Small intestine (tissue), 7 donors: ENCODE data around the gene CAMKMT. TPM values are rescaled to one million over a fixed set of nuclear protein-coding genes. Genes with fewer than 3 reads are reported as not detected.

ENCODE experiments used
- DNase-seq, 2 donors: peaks; one replicate each; pipeline versions ENCODE4 v3.0.0 to v3.0.0-alpha.2; 2013
- FAIRE-seq: peaks from 2 replicates; lab custom pipeline; 2012; peaks lifted over from hg19 to GRCh38; lab: Jason Lieb, UNC
- H3K27ac ChIP-seq, 3 donors: one replicate each; pipeline ENCODE4 v1.5.1; 2013; ENCODE audit warnings: low read length in 2 of 3, mild to moderate bottlenecking in 2 of 3, control low read depth in 1 of 3, inconsistent platforms in 1 of 3, low read depth in 1 of 3, moderate library complexity in 1 of 3
- H3K27me3 ChIP-seq, 3 donors: one replicate each; pipeline ENCODE4 v1.6.1; 2013; ENCODE audit warnings: low read length in 3 of 3, inconsistent platforms in 1 of 3; ENCODE audit not compliant: control insufficient read depth in 3 of 3, insufficient read depth in 3 of 3
- H3K36me3 ChIP-seq, 3 donors: one replicate each; pipeline ENCODE4 v1.6.1; 2013; ENCODE audit warnings: low read length in 3 of 3, inconsistent platforms in 1 of 3, low read depth in 1 of 3, mild to moderate bottlenecking in 1 of 3, moderate library complexity in 1 of 3; ENCODE audit not compliant: control insufficient read depth in 3 of 3, insufficient read depth in 2 of 3
- H3K4me1 ChIP-seq, 3 donors: one replicate each; pipeline ENCODE4 v1.6.1; 2013; ENCODE audit warnings: low read length in 2 of 3, inconsistent platforms in 1 of 3, low read depth in 1 of 3, mild to moderate bottlenecking in 1 of 3, moderate library complexity in 1 of 3; ENCODE audit not compliant: control insufficient read depth in 3 of 3, insufficient read depth in 2 of 3
- H3K4me3 ChIP-seq, 3 donors: one replicate each; pipeline ENCODE4 v1.5.1; 2013; ENCODE audit warnings: low read length in 3 of 3, control low read depth in 1 of 3, inconsistent platforms in 1 of 3, low read depth in 1 of 3, mild to moderate bottlenecking in 1 of 3, moderate library complexity in 1 of 3
- H3K9me3 ChIP-seq, 2 donors: one replicate each; pipeline ENCODE4 v1.6.1; 2013; ENCODE audit warnings: low read depth in 1 of 2, low read length in 1 of 2; ENCODE audit not compliant: control insufficient read depth in 2 of 2, insufficient read depth in 1 of 2
- WGBS, 3 donors: extraction: QIAGEN DNeasy Blood & Tissue Kit; methylation state at CpG; one replicate each; pipeline ENCODE4 v1.1.7; 2013; 5-methylcytosine and 5-hydroxymethylcytosine counted together
- polyA plus RNA-seq, 4 donors: library from polyadenylated mRNA; stranded (reverse) in 3 of 4; unstranded in 1 of 4; fragments of 200-250 nt in 3 of 4; fragments of 120-200 nt in 1 of 4; gene quantifications; one replicate each; pipeline versions ENCODE4 v1.2.1 to v1.2.3, GENCODE V29; 2013
- donor health status: healthy with polysubstance abuse.
- donor health status: control.
- donor health status: control.
- donor health status: Bipolar disorder and iron deficiency.
- donor health status: healthy.

Gene CAMKMT
- polyA plus RNA-seq, 4 donors: 3.5 to 9.6 (median 6.9) TPM

DNA sequence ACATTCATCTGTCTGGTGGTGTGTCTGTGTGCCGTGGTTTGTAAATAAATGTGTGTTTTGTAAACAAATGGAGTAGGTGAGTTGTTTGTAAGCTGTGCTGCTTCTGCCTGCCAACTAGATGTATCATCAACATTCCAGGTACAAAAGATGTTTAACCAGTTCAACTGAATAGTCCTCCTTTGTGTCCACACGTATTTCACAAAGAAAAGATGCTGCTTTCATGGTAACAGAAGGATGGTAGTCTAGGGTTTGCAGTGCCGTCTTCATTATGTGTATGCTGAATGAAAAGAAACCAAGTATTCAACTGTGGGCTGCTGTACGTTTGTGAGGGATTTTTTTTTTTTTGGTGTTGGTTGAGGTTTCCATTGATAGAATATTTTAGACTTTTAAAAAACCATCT is 72.1 kb downstream of the CAMKMT start:
- Histone ChIP-seq H3K27ac (no peak overlapping the region), H3K4me3 (no peak overlapping the region), H3K27me3 (no peaks in the 10 kb centered on the region), H3K4me1 (no peaks in the 10 kb centered on the region), H3K9me3 (no peaks in the 10 kb centered on the region), H3K36me3 (no peaks in the 10 kb centered on the region)
- WGBS, 3 donors: 70 to 80% (median 78%) methylated on average over 4 of the region's 4 CpGs
- no peak for FAIRE-seq
- DNase-seq: no peak

GRCh38 chr2:44441200-44441599 is 79.5 kb downstream of the CAMKMT start:
- 91 to 95% (median 93%) methylated on average over 4 of the region's 4 CpGs for WGBS, 3 donors
- Histone ChIP-seq H3K4me3 (no peak overlapping the region), H3K4me1 (no peaks in the 10 kb centered on the region), H3K27me3 (no peaks in the 10 kb centered on the region), H3K36me3 (no peaks in the 10 kb centered on the region), H3K9me3 (peaks cover 0 to 8% of the 10 kb centered on the region in 2 donors), H3K27ac (no peak overlapping the region)
- FAIRE-seq (no peak), DNase-seq (no peak)

DNA sequence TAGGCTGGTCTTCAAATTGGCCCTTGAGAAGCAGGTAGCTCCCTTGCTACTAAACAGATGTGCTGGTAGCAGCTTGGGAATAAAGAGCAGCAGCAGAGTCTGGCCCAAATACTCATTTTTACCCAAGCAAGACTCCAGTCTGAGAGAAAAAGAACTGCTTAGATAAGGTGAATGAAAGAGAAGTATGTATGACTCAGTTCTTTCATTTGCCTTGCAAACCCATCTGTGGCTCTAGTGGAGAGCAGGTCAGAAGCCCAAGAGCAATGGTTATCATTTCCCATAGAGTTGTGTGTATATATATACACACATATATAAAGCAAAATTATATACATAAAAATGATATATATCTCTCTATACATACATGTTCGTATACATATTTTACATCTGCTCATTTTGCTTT is 80.3 kb downstream of the CAMKMT start:
- Histone ChIP-seq H3K9me3 (peaks cover 0 to 8% of the 10 kb centered on the region in 2 donors), H3K4me1 (no peaks in the 10 kb centered on the region), H3K36me3 (no peaks in the 10 kb centered on the region), H3K27ac (no peak overlapping the region), H3K4me3 (no peak overlapping the region), H3K27me3 (no peaks in the 10 kb centered on the region)
- DNase-seq (no peak), FAIRE-seq (no peak)
- WGBS, 3 donors: 92 to 100% (median 94%) methylated on average over 1 of the region's 1 CpG

GRCh38 chr2:44443517-44443916 is 81.8 kb downstream of the CAMKMT start:
- FAIRE-seq (no peak), DNase-seq (no peak)
- peaks cover 0 to 8% of the 10 kb centered on the region in 2 donors for H3K9me3 ChIP-seq
- no peak overlapping the region for H3K27ac ChIP-seq
- no peak overlapping the region for H3K4me3 ChIP-seq
- WGBS, 3 donors: 97 to 98% (median 97%) methylated on average over 2 of the region's 2 CpGs
- H3K27me3 ChIP-seq: no peaks in the 10 kb centered on the region
- H3K36me3 ChIP-seq: no peaks in the 10 kb centered on the region
- no peaks in the 10 kb centered on the region for H3K4me1 ChIP-seq

GRCh38 chr2:44444881-44445280 is 83.1 kb downstream of the CAMKMT start:
- Histone ChIP-seq H3K36me3 (no peaks in the 10 kb centered on the region), H3K27me3 (no peaks in the 10 kb centered on the region), H3K4me3 (no peak overlapping the region), H3K4me1 (no peaks in the 10 kb centered on the region), H3K27ac (no peak overlapping the region), H3K9me3 (peaks cover 0 to 8% of the 10 kb centered on the region in 2 donors)
- WGBS, 3 donors: 97 to 100% (median 100%) methylated on average over 2 of the region's 2 CpGs
- DNase-seq (no peak), FAIRE-seq (no peak)

DNA sequence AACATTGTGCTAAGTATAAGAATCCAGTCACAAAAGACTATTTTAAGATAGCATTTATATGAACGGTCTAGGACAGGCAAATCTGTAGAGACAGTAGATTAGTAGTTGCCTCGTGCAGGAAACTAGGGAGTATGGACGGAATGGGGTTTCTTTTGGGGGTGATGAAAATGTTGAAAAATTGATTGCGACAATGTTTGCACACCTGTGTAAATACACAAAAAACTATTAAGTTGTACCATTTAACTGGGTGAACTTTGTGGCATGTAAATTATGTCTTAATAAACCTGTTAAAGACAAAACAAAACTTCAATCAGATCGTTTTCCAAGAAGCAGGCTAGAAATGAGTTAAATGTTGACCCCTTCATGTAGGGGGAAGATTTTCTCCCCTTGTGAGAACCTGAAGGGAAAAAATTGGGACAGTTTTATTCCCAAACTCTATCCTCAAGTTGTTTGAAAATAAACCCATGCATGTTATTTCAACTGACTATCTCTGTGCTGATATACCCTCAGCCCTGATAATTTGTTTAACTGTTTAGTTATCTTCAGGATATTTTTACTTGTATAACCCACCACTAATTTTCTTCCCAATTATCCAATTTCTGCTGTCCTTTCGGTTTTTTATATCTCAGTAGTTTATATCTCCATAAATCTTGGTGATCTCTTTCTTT is 87.2 kb downstream of the CAMKMT start:
- Histone ChIP-seq H3K27ac (no peak overlapping the region), H3K27me3 (no peaks in the 10 kb centered on the region), H3K9me3 (peaks cover 0 to 8% of the 10 kb centered on the region in 2 donors), H3K36me3 (no peaks in the 10 kb centered on the region), H3K4me1 (no peaks in the 10 kb centered on the region), H3K4me3 (no peak overlapping the region)
- DNase-seq: no peak
- FAIRE-seq: no peak
- 38 to 67% (median 55%) methylated on average over 6 of the region's 6 CpGs for WGBS, 3 donors

GRCh38 chr2:44450082-44450481 is 88.3 kb downstream of the CAMKMT start:
- no peak overlapping the region for H3K4me3 ChIP-seq
- no peaks in the 10 kb centered on the region for H3K27me3 ChIP-seq
- H3K4me1 ChIP-seq: no peaks in the 10 kb centered on the region
- no peak overlapping the region for H3K27ac ChIP-seq
- WGBS, 3 donors: 94 to 98% (median 98%) methylated on average over 3 of the region's 3 CpGs
- H3K36me3 ChIP-seq: no peaks in the 10 kb centered on the region
- peaks cover 0 to 2% of the 10 kb centered on the region in 2 donors for H3K9me3 ChIP-seq
- FAIRE-seq: no peak
- no peak for DNase-seq

DNA sequence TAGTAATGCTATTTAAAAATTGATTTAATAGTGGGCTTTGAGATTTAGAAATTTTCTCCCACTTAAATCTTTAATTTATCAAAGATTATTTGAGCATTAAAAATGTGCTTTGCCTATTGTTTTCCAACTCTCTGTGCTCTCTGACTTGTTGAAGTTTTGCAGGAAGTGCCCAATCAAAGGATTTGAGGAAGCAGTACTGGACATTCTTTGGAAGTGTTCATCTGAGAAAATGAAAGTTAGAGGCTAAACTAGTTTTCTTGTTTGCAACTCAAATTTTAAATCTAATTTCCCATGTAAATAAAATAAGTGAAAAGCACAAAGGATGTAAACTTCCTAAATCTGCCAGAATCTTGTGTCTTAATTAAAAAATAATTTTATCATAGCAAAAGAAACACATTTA is 89.1 kb downstream of the CAMKMT start:
- Histone ChIP-seq H3K4me1 (no peaks in the 10 kb centered on the region), H3K9me3 (no peaks in the 10 kb centered on the region), H3K27ac (no peak overlapping the region), H3K4me3 (no peak overlapping the region), H3K27me3 (no peaks in the 10 kb centered on the region), H3K36me3 (no peaks in the 10 kb centered on the region)
- FAIRE-seq (no peak), DNase-seq (no peak)

DNA sequence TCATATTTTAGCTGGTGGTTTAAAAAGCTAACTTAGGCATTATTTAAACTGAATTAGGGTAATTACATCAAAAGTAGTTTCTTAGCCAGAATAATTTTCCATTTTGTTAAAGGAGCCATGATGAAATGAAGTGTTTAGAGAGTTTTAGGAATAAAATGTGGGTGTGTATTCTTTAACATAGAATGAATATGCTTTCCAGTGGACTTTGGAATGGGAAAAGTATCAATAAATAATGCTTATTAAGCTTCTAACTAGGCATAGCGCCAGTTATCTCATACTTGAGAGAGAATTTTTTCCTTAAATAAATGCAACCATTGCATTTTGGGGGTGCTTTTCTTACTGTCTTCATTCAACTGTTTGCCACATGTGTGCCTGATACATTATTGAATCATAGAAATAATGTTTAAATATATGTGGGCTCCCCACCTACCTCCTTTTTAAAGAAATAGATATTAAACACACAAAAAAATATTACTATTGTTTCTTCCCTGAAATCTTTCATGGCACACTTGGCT is 90.4 kb downstream of the CAMKMT start:
- WGBS, 3 donors: 27 to 74% (median 56%) methylated on average over 1 of the region's 1 CpG
- DNase-seq (peak in 1 of 2 donors; percentile 53), FAIRE-seq (no peak)
- Histone ChIP-seq H3K9me3 (no peaks in the 10 kb centered on the region), H3K4me3 (no peak overlapping the region), H3K27me3 (no peaks in the 10 kb centered on the region), H3K27ac (no peak overlapping the region), H3K36me3 (no peaks in the 10 kb centered on the region), H3K4me1 (no peaks in the 10 kb centered on the region)
